GM18951 (cell line): ENCODE data around the gene POLR2C.
"Not testable (repeated sequence)": the region's sequence is repeated elsewhere in the genome, so short reads cannot be mapped to it uniquely, and the experiment has no call there.

Experiments
- POLR2A ChIP-seq: IDR thresholded peaks from 4 replicates; pipeline ENCODE4 v1.6.1; 2011; ENCODE audit warnings: mild to moderate bottlenecking; ENCODE audit not compliant: insufficient read length, insufficient read depth; ENCODE audit errors: extremely low read depth
- in situ Hi-C: fragments of 300-500 bp; cut with MboI; formaldehyde crosslinking; loops from one replicate; pipeline ENCODE4 v1.12.0; 2022; ENCODE audit warnings: low sequenced_read_pairs, mixed read lengths, inconsistent platforms; ENCODE audit not compliant: unreplicated experiment

POLR2C gene

DNA sequence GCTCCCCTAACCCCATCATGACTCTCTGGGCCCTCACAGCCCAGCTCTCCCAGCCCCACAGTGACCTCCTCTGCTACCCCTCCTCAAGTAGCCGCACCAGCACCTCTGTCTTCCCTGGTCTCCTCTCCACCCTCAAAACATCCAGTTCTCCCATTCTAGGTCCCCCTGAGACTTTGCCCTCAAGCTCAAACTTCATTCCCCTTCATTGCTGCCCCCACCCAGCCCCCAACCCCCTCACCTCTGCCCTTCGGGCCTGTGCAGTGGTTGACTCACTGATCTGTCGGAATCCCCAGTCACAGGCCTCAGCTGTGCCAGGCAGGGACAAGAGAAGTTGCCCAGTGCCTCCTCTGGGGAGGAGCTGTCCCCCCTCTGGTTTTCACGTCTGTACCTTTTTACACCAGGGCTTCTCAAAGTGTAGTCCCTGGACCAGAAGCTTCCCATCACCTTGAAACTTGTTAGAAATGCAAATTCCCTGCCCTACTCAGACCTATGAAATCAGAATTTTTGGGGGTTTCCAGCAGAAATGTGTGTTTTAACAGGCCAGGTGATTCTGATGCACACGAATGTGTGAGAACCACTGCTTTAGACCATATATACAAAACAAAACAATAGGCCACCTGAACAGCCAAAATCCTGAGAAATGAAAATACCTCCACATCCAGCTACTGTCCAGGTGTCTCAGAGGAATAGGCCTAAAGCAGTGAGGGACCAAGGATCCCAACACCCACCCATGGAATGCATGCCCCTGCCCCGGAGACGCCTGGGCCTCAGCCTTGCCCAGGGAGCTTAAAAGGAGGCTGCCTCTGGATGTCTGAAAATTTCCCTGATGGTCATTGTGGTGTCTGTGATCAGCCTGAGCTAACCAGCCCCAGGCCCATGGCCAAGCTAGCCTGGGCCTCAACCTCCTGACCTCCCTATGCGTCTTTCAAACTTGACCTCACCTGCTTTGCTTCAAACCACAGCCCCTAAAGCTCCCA is 24.7 kb downstream of the POLR2C start:
- in situ Hi-C loops: no loop called here
- no peak for TF ChIP-seq POLR2A

DNA sequence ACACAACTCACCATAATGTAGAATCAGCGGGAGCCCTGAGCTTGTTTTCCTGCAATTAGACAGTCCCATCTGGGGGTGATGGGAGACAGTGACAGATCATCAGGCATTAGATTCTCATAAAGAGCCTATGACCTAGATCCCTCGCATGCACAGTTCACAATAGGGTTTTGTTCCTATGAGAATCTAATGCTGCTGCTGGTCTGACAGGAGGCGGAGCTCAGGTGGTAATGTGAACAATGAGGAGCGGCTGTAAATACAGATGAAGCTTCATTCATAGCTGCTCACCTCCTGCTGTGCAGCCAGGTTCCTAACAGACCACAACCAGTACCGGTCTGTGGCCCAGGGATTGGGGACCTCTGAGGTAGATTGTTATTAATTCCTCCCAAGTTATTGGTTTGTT is 26.8 kb downstream of the POLR2C start:
- in situ Hi-C loops: no loop called here
- TF ChIP-seq POLR2A: no peak

DNA sequence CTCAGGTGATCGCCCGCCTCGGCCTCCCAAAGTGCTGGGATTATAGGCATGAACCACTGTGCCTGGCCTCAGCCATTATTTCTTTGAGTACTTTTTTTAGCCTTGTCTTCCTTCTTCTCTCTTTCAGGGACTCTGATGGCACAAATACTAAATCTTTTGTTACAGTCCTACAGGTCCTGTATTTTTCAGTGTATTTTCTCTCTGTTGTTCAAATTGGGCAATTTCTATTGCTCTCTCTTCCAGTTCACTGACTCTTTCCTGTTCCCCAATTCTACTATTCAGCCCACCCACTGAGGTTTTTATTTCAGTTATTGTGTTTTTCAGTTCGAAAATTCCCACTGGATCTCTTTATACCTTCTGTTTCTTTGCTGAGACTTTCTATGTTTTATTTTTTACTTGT is 31.3 kb downstream of the POLR2C start:
- TF ChIP-seq POLR2A: no peak
- in situ Hi-C loops: no loop called here

DNA sequence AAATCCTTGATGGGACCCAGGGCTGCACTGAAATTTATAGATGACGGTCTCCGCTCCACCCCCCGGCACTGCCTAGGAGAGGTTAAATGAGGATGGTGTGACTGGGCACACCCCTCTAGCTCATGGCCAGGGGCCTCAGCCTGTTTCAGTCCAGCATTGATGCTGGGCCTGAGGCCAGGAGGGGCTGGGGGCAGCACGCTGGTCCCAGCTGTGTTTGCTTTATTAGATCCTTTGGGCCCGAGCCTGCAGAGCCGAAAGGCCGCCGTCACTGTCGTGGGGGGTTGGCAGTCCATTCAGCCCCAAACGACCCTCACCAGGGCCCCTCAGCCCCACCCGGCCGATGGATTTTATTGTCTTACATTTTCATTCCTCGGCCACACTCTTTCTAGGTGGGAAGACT is 34.6 kb downstream of the POLR2C start:
- TF ChIP-seq POLR2A: no peak

DNA sequence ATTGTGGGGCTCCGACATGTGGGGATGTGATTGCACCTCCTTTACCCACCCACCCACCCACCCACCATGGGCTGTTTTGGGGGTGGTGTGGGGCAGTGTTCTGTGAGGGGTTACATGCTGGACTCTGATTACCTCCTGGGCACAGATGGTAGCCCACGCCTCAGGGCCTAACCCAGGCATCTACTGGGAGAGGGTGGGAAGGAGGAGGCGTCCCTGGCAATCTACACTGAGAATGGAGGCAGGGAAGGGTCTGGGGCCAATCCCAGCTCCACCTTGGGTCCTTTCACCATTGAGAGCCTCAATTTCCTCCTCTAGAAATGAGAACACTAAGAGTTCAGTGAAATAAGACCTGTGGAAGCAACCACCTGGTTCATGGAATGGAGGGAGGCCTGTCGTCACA is 35.6 kb downstream of the POLR2C start:
- TF ChIP-seq POLR2A: no peak
- in situ Hi-C loops: no loop called here

More for the DNA sequence above, 34.6 kb downstream of the POLR2C start:
- in situ Hi-C loops: no loop called here

DNA sequence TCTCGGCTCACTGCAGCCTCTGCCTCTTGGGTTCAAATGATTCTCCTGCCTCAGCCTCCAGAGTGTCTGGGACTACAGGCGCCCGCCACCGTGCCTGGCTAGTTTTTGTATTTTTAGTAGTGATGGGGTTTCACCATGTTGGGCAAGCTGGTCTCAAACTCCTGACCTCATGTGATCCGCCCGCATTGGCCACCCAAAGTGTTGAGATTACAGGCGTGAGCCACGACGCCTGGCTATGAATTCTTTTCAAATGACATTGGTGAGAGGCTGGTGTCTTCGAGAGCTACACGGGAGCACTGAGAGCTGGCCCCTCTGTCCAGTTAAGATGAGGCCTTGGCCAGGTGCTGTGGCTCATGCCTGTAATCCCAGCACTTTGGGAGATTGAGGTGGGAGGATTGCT is 37.5 kb downstream of the POLR2C start:
- in situ Hi-C loops: not testable (repeated sequence)

DNA sequence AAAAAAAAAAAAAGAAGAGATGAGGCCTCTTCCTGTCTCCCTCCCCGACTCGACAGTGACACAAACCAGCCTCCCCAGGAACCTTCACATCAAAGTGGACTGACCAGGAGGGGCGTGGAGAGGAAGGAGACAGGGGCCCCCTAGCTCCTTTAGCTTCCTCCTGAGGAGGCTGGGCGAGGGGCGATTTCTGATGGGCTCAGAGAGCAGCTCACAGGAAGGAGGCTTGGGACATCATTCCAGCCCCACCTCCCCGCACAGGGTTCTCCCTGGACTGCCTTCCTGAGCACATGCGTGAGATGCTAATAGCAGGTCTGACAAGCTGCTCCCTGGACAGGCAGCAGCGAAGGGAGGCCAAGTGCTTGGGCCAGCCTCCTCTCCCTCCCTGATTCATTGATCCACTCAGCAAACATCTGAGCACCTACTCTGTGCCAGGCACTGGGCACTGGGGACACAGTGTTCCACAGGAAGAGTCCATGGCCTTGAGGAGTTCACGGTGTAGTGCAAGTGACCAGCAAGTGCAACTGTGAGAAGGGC is 38.2 kb downstream of the POLR2C start:
- TF ChIP-seq POLR2A: no peak
- in situ Hi-C loops: no loop called here

DNA sequence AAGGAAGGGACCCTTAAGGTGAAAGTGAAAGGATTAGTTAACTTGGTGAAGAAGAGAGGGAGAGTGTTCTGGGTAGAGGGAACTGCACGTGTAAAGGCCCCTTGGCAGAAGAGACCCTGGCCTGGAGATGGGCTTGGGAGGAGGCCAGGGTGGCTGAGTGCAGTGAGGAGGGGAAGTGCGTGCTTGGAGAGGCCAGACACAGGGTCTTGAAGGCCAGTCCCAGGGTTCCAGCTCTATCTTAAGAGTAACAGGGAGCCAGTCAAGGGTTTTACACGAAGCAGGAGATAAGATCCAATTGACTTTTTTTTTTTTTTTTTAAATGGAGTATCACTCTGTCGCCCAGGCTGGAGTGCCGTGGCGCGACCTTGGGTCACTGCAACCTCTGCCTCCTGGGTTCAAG is 39.0 kb downstream of the POLR2C start:
- in situ Hi-C loops: no loop called here
- TF ChIP-seq POLR2A: no peak

DNA sequence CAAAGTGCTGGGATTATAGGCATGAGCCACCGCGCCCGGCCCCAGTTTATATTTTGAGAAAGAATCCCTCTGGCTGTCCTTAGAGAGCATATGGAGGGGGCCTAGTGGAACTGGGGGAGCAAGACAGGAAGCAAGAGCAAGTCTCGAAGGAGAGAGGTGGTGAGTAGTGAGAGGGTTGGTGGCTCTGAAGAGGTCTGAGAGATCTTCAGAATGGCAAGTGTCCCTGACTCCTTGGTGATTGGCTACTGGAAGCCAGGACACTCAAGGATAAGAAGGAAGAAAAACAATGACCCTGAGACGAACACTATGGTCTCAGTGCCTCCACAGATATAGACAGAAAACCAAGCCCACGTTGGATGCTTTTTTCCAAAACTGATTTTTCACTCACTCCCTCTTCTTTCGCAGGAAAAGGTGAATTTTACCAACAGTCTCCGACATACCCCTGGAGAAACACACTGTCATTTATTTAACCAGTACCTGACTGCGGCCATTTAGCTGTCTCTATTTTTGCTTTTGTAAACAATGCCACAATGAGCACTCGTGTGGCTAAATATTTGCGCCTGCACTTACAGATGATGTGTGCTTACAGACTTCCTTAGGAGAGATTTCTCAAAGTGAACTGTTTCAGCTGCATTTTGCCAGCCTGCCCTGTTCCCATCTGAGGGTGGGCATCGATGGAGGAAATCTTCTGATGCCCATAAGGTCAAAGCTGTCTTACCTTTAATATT is 39.7 kb downstream of the POLR2C start:
- in situ Hi-C loops: no loop called here
- TF ChIP-seq POLR2A: no peak

DNA sequence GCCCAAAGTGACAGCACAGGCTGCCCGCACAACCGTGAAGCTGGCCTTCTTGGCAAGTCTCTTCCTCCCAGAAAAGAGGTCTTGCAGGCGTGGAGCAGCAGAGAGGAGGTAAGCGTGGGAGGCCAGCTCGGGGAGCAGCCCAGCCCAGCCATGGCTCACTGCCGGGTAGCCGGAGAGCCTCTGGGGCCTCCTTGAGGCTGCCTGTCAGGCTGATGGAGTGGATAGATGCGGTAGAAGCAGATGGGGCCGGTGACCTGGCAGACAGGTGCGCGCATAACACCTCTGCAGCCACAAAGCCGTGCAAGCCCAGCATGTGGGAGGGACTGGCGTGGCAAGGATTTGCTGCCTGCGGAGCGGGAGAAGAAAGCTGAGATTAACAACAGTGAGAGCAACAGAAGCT is 40.9 kb downstream of the POLR2C start:
- TF ChIP-seq POLR2A: no peak
- in situ Hi-C loops: no loop called here

DNA sequence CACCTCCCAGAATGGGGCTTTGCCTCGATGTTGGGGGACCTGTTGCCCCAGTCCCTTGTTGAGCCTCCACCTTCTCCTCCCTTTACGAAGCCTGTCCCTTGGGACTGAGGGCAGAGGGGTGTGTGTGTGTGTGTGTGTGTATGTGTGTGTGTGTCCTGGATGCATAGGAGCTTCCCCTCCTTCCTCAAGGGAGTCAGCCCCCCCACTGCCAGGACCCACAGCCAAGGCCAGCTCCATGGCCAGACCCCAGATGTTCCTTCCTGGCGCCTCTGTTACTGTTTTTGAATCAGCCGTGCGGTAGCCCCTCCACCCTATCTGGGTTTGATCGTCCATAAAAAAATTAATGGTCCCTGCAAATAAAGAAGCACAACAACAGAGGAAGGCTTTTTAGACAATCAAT is 41.5 kb downstream of the POLR2C start:
- in situ Hi-C loops: no loop called here
- TF ChIP-seq POLR2A: no peak

DNA sequence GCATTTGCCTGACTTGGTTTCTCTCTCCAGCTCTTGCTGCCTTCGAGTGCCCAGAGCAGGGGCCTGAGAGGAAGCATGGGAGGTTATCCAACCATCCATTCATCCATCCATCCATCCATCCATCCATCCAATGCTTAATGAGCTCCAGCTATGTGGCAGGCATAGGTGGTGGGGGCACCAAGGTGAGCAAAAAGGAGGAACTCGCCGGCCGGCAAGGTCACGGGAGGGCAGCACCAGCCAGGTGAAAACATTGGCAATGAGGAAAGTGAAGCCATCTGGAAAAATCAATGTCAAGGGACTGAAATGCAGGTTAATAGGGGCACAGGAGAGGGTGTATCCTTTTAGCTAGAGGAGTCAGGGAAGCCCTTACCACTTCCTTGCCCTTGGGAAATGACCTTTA is 42.0 kb downstream of the POLR2C start:
- in situ Hi-C loops: no loop called here

DNA sequence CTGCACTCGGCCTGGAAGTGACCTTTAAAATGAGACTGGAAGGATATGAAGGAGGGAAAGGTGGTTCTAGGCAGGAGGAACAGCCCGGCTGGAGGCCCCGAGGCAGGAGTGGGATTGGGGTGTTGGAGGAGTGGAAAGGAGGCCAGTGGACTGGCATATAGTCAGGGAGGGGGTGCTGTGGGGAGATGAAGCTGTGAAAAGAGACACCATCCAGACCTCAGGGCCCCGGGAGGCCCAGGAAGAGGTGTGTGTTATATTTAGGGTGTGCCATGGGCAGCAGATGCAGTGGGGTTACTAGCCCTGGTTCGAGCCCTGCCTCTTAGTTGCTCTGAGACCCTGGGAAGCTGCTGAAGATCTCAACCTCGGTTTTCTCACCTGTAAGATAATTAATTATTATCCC is 42.7 kb downstream of the POLR2C start:
- in situ Hi-C loops: no loop called here
- no peak for TF ChIP-seq POLR2A

More for the DNA sequence above, 42.0 kb downstream of the POLR2C start:
- no peak for TF ChIP-seq POLR2A
